CD4-positive, alpha-beta T cell treated with Interferon gamma for 1 hour (primary cell): ENCODE data around the gene ESRRG.

ENCODE experiments used
- DNase-seq: peaks from one replicate; pipeline ENCODE4 v3.0.0-alpha.2; 2020

The ESRRG gene

DNA sequence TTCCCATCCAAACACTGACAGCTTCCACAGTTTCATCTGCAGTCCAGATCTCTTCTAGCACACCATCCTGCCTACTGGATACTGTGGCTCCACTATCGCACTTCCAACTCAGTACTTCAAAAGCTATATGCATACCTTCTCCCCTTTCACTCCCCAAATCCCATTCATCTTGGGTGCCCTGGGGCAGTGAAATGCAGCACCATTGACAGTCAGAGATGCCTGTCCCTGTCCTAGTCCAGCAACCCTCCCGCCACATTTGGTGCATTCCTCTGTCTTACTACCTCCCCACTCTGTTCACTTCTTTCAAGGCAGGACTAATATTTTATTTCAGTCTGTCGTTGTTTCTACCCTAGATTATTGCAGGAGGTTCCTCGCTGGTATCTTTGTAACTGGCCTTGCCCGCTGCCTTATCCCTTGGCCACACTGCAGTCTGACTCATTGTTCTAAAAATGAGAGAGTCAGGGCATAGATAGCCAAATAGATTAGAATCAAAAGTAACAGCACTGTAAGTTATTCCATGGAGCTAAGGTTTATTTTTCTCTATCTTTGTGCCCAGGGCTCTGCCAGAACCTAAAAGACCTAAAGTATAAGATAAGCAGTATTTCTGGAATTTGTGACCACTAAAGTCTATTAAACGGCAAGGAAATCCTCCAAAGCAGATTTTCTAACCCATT lies 96.7 kb downstream of the ESRRG start:
- DNase-seq: no peak

DNA sequence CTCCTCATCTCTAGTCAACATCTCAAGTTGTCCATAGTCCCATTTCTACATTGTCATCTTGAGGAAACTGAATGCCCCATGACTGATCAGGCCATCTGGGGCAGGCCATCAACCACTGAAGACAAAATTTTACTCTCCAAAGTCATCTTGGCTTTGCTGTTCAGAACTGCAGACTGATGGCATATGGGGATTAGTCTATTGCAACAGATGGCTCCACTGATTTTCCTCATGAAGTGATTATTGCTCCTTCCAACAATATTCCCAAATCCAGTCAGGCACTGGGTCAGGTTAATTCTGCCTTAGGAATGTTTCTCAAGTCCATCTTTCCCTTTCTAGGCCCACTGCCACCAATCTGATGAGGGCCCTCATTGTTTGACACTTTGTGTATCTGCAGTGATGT lies 101.7 kb downstream of the ESRRG start:
- no peak for DNase-seq

DNA sequence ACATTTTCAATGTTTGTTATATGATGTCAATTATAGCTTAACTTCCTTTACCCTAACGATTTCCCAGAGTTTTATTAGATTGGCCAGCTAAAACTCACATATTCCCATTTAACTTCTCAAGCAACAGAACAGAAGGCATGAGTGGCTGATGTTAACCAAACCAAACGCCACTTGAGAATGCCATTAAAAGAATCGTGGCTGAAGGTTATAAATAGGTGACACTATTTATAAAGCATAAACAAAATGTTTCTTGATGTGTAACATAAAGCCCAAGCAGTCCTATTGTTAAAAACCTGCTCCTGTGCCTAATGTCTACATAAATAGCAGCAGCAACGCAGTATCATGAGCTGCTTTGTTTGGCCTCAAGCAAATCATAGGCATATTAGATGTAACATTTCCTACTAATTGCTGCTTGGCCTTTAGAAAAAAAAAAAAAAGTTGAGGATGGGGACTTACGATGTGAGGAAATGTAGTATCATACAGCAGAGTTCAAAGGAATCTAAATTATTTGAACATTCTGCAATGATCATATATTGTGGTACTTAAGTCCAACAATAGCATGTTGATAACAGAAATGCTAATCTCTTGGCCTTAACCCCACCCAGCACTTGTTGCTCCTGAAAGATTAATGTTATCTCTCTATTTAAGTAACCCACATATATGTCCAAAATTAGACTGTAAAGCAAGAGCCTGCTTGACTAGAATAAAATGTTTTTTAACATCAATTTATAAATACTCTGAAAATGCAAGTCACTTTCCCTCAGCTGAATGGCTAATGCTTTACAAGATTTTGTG lies 106.0 kb downstream of the ESRRG start:
- DNase-seq: no peak

DNA sequence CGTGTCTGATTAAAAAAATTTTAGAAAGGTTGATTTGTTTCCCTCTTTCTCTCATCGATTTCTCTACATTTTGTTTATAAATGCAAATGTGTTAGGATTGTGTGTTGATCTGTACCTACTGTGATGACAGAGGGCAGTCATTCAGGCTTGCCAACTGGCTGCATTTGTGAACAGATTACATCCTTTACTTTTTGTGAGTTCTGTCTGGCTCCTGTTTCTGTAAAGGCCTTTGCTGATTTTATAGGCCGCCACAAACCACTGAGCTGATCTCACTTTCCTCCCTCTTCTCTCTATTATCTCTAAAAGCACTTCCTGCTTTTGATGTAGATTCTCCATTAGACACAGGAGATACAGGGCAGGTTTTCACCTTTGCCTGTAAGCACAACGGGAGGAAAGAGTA lies 106.8 kb downstream of the ESRRG start:
- no peak for DNase-seq

DNA sequence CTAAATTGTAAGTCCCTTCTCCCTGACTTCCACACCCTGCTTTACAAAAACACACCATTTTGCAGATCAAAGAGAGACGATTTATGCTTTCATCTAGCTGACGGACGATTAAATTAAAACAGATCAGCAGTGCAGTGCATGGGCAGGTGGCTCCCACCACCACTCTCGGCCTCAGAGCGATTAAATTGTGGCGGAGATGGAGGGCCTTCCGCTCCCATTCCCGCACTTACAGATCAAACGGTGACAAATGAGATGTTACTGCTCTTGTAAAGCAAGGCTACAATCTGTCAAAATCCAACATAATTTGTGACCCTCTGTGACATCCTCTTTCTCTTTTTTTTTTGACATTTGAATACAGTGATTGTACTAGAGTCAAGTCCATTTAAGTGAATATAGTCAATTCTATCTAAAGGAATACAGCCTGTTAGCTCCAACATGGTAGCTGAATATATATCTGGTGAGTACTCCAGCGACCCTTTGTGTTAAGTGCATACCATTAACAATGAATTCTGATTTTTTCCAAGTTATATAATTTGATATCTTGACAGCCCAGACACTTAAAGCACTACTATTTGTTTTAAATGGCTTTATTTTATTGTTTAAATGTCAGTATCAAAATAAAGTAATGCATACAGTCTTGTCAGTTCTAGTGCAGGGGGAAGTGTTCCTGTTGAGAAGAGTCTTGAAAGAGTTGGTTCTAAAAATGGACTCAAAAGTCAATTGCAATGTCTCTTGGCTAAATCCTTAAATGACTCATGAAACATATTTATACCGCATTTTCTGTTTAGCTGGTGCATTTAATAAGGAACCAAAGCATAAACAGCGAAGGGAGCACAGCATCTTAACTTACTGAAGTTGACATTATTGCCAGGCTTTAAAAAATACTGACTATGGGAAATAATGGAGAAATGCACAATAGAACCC lies 109.0 kb downstream of the ESRRG start:
- no peak for DNase-seq

DNA sequence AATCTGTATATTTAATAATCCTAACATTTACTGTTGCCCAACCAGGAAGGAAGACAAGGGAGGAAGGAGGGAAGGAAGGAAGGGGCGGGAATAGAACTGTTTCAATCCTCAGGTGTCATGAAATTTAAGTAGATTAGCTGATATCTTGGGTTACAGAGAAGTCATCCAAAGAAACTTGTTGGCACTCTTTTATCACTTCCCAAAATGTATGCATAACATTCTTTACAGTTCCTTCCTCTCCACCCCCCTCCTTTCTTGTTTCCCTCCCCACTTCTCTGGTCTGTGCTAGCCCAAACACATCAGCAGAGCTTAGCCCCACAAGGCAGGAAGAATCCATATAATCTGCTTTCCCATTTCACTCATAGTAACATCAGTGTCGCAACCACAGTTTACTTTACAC lies 110.9 kb downstream of the ESRRG start:
- DNase-seq: no peak

DNA sequence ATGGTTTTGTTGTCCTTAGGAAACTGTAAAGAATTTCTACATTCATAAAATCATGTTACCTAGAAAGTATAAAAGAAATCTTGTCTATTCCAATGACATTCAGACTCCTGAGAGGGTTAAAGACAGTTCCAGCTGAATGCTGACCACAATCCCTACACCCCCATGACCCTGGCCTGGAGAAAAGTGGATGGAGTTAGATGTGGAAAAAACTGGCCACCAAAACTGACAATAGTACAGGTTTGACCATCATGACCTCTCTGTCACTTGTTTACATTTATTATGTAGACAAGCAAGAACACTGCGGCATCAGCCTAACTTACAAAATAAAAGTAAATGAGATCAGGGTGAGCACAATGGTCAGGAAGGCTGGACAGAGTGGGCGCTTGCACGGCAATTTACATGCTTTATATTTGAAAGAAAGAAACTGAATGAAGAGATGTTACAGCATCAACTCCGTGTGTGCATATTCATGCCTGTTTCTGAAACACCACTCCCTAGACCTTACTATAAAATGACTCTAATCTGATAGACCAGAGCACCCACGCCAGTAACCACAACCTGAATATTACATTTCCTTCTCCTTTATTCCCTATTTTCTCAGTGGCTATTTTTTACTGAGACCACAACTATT lies 116.0 kb downstream of the ESRRG start:
- DNase-seq: no peak

DNA sequence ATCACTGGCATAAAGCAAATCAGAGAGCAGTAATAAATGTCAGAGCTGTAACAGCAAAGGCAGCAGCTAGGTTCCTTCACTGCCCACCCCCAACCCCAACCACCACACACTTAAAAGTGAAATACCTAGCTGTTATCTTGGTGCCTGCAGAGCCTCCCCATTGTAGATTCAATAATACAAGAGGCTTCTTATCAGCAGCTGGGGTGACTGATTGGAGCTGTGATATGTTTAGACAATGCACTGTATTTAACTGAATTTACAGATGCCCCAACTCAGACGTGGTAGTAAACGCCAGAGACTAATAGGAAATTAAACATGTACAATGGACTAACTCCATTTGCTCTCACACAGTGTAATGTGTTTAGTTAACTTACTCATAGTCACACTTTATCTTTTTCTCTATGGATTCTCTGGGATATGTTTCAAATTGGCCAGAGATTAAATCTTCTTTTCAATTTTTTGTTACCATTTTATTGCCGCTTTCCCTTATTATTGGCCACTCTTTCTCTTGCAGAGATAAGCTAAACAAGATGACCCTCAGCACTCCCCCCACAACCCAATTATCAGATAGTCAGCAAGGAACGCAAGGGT lies 117.1 kb downstream of the ESRRG start:
- DNase-seq: no peak

DNA sequence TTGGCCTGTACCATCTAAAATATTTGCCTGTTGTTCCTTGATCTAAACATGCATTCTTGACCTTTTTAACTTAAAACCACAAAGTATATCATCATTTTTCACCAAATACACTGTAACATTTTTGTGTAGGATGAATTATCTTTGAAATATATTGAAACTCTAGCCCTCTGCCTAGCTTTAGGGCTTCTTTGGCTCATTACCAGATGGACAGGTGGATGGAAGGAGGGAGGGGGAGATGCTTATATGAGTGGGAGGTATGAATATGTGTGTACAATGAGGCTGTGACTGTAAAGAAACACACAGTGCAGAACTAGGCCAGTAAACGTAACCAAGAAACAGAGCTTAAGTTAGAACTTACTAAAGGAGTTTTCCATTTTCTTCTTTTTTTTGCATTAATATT lies 118.5 kb downstream of the ESRRG start:
- DNase-seq: no peak

DNA sequence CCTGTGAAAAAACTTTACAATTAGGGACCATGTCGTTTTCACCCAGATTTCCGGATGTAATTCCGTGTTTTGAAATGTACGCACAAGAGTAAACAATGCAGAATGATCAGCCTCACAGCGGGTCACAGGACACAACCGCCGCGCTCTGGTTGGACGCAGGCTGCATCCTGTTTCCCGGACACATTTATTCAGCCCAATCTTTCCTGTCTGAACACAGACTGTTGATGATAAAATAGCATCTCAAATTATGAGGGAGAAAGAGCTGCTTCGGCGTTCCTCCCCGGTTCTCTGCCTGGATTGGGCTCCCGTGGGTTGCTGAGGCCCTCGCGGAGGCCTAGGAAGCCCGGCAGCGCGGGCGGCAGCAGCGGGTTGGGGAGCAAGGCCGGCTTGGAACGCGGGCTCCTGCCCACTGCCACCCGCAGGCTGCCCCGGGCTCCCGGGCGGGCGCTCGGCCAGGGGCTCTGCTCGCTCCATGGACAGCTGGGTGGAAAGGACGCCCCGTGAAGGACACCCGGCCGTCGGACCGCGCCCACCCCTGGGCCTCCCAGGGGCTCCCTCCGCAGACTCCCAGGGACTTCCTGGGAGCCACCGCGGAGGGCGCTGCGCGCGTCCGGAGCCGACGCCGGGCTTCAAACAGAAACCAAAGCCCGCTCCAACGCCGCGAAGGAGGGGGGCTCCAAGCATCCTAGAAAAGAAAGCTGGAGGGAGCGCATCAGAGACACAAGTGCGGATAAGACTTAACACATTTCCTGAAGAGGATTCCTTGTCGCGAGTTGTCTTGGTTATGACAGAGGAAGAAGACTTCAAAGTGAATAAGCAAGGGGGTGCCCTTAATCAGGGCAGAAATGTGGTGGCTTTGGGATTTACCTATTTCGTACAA lies 122.3 kb downstream of the ESRRG start:
- DNase-seq: no peak

DNA sequence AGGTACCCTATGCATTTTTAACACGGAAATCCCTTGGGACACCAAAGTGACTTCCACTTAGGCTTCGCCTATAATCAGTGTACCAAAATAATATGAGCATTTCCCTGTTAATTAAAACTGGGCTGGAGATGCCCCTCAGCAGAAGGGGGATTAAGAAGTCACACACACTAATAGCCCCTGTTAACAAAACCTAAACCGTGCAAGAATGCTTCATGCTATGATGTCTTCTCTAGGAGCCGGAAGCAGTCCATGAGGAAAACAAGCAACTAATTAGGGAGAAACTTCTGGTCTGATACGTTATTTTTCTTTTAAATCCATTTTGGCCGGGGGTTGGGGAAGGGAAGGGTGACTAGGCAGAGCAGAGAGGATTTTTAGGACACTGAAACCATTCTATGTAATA lies 123.4 kb downstream of the ESRRG start:
- DNase-seq: no peak

DNA sequence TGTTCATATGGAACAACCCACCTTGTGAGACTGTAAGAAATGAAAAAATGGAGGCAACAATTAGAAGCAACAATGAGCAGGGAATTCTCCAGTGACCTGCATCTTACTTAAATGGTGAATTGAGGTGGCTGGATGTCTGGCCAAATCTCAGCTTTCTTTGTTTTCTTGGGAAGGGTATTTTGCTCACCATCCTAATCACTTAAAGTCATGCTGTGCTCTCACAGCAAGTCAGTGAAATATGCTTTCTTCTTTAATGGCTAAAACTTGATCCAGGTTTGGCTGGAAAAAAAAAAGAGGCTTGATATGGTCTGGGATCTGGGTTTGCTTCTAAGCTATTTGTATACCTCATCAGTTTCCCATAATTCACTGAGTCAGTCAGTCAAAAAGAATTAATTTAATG lies 124.8 kb downstream of the ESRRG start:
- no peak for DNase-seq

DNA sequence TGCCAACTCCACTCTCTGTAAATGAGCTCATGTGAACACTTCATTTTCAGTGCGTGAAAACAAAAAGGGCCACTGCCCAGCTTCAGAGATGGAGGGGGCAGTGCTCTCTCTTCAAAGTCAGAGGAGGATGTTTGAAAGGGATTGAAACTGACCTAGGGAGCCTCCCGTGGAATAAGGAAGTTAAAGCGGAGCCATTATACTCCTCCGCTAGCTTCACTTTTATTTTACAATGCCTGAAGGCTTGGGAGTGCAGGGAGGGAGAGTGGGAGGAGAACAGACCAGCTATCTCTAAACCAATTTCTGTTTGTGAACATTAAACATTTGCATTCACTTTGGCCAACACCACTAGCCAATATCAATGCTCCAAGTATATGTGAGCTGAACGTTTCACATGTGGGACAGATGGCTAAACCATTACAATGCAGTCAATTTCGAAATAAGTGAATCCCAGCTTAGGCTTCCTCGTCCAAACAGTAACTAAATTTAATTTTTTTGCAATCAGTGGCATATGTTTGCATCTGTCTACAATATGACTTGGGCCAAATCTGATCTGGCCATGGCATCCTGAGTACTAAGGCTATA lies 126.9 kb downstream of the ESRRG start:
- DNase-seq: no peak

DNA sequence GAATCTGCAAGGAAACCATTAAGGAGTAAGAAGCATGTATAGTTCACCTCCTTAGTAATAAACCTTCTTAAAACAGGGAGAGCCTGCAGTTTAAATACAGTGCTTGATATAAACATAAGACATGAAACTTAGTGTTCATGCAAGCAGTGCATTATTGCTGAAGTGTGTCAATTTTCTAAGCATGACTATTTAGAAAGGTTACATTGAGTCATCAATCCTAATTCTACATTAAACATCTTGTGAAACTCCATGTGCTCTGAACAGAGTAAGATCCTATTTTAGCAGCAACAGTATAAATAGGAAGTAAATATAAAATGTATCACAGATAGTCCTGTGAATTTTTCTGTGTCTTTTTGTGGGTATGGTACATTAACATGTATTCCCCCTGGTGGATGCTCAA lies 135.5 kb downstream of the ESRRG start:
- DNase-seq: no peak

DNA sequence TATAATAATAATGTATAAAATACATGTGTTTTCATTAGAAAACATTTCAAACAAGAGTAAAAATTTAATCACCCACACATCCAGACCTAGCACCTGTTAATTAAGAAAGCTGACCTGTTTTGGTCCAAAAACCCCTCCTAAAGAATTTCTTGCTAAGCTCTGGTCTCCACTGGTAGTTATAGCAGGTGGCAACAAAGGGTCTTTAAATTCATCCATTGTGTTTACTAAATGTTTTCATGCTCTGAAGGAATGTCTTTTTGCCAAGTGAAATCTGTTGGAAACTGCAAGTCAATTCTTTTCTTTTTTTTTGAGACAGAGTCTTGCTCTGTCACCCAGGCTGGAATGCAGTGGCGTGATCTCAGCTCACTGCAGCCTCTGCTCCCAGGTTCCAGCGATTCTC lies 141.1 kb downstream of the ESRRG start:
- no peak for DNase-seq

DNA sequence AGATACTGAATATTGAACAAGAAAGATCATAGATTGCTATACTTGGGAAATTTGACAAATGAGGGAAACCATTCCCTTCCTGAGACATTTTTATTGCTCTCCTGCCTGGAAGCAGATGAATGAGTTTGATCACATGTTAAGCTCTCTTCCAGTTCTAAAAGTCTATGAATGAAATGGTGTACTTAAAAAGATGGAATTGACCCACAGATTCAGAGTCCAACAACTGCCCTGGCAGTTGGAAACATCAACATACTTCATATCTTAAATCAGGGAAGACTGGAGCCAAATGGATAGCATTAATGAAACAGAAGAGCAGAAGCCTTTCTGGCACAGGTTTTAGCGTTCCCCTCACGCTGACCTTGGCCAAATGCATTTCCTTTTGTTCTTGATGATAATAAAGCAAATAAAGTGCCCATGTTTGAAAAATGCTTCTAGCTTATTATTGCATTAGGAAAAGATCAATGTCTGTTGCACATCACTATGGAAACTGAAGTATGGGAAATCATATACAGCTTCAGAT lies 142.6 kb downstream of the ESRRG start:
- no peak for DNase-seq

DNA sequence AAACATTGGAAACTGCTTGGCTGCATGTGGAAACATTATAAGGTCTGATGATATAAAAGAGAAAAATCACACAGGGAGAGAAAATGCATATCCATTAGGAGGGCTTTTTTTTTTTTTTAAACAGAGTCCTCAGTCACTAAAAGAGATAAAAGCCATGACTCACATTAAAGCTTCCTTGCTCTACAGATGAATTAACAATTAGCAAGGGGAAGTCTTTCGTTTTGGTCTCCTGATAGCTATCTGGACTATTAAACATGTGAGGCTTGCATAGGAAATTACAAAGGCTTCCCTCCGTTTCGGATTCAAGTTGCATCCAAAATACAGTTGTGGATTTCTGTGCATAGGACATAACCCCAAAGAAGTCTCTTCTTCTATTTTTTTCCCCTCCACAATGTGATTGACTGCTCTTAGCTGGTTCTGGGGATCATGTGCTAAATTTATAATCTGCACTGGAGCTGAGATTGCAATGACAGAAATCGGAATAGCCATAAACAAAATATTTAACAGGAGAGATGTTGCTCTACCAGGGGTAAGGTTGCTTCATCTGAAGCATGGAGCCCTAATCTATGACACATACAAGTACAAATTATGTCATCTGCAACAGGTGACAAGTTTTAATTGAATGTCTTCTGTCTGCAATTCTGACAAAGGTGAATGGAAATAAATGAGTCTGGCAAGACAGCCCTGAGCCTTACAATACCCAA lies 146.8 kb downstream of the ESRRG start:
- no peak for DNase-seq

DNA sequence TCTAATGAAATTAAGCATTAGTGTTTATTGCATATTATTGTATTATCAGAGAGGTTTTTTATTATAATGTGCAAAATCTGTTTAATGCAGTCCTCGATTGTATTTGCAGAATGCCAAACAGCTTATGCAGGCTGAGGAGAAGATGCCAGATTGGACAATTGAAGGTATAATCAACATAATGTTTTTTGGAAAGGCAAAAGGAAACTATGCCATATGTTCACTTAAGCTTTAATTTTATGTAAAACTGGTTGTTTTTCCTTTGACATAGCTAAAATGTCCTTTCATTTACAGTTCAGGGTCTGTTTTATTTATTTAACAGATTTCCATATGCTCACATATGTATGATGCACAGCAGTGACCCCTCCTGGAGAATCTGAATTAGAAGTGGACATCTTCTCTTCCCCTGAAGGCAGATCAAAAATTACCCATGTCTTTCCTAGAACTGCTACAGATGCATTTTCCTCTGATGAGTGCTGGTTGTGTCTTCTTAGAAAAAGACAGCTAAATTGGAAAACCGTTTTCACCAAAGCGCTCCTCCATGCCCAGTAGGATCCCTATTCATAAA lies 156.5 kb downstream of the ESRRG start:
- no peak for DNase-seq

DNA sequence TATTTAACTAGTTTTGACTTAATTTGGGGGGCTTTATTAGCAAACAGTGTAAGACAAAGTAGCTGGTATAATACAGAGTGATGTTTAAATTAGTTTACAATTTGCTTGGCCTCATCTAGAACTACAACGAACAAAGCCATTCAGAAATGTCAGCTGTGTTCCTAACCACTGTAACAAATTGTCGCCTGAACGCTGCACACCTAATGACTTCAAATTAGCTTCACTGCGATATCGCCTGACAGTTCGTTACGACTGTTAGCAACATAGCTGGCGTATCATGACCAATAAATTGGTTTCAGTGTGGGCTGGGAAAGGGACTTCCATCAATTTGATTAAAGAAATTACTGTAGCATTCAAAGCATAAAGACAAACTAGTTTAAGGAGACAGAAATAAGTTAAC lies 160.1 kb downstream of the ESRRG start:
- no peak for DNase-seq

DNA sequence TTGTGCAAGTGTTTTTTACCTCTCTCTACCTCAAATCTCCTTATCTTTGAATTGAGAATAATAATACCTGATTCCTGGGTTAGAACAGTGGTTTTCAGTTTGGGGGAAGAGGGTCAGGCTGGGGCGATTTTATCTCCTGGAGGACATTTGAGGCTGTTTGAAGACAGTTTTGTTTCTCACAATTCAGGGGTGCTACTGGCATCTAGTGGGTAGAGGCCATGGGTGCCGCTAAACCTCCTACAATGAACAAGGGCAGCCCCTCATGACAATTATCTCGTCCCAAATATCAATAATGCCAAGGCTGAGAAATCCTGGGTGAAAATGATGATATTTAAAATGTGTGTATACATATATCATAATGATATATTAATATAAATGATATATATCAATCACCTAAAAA lies 160.8 kb downstream of the ESRRG start:
- no peak for DNase-seq
